GM19324 (cell line): Measurements from ENCODE around the gene CXXC4.

Source experiments
- ATAC-seq: cut with Tn5 transposase; IDR thresholded peaks from one replicate; pipeline ENCODE4 v1.9.1; 2021; ENCODE audit warnings: mild to moderate bottlenecking, moderate library complexity; ENCODE audit not compliant: unreplicated experiment, low FRiP score

Gene CXXC4

DNA sequence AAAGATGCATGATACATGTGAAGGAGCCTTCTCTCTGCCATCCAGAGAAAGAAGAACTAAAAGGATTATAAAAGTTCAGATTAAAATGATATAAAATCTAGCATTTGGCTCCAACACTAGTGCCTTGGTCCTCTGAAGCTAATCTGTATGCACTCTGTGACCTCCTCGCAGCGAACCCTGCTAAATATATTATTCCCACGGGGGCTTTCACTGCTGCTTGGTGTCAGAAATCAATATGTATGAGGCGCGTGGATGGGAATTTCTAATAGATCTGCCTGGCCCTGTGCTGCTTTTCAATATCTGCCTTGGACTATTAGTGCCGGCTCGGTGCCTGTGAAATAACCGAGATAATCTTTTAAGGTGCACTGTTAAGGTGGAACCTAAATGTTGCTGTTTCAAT lies 69.7 kb downstream of the CXXC4 start:
- no peak for ATAC-seq

DNA sequence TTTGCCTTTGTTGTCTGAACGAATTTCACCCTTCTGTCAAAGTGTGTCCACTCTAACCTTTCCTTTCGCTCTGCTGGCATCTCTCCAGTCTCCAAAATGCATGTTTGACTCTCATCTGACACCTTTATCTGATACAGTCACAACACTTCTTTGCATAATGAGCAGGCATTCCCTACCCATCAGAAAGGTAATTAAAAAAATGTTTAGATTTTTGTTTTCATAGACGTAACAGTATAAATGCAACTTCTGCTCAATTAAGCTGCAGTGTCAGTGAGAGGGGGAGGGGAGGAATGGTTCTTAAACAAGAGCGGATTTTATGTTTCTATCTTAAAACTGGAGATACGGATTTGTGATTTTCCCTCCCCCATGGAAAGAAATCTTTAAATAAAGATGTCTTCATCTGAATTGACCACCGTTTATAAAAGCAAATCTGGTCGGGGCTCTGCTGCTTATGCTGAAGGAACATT lies 70.2 kb downstream of the CXXC4 start:
- ATAC-seq = no peak

DNA sequence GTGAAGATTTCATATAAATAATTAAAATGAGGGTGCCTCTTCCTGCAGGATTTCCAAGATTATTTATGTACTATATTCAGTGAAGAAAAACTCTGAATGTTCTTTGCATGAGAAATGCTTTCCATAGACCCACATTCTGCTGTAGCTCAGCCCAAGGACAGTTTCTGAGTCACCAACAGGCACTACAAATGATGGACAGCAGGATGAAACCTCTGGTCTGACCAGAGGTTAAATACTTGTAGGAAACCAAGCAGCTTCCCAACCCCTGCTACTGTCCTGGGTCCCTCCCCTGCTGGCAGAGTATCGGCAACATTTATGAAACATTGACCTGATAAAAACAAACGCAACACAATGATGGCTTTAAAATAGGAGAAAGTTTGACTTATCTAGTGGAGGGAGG lies 73.1 kb downstream of the CXXC4 start:
- no peak for ATAC-seq

- ATAC-seq = no peak
Observed at GRCh38 chr4:104420766-104421165, 73.9 kb downstream of the CXXC4 start.
